HCEC 1CT (cell line): ENCODE results near the gene CDV3.

ENCODE experiments used
- DNase-seq: peaks from one replicate; pipeline ENCODE4 v3.0.0-alpha.2; 2017

CDV3 gene

DNA sequence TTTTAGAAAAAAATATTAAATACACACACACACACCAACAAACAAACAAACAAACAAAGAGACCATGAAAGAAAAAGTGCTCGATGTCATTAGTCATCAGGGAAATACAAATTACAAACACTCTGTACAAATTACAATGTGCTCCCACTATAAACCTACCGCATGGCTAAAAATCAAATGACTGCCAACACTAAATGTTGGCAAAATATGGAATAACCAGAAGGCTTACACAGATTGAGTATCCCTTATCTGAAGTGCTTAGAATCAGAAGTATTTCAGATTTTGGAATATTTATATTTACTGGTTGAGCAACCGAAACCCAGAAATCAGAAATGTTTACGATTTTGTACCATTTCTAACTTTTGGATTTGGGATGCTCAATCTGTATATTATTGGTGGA is 33.4 kb downstream of the CDV3 start:
- no peak for DNase-seq

DNA sequence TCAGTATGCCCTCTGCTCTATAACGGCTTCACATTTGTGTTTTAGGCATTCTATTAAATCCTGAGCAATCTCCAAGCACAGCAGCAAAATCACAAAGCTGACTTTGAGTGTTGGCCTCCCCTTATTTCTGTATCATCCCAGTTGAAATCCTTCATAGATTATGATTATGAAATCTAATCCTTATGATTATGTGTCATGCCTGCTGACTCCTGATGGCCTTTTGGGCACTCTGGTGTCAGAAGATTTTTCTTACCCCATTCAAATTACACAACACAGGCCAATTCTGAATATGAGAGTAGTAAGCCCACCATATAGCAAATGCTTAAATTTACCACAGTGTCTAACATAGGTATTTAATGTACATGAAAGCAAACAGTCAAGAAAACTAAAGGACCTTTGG is 34.3 kb downstream of the CDV3 start:
- DNase-seq, result no peak

DNA sequence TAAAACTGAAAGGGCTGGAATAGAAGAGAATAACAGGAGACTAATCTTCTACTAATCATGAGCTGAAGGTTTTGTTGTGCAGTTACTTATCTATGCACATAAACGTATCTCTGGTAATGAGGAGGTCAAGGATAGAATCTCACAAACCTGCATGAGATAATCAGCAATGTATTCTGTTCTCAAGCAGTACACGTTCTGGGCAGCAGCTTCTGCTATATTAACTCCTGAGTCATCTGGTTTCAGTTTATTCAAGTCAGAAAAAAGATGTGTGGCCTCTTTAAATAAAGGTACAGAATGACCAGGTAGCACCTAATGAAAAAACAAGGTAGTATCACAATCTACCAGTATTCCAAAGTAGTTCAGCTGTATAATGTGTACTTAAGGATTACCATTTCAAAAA is 34.9 kb downstream of the CDV3 start:
- DNase-seq, result no peak

DNA sequence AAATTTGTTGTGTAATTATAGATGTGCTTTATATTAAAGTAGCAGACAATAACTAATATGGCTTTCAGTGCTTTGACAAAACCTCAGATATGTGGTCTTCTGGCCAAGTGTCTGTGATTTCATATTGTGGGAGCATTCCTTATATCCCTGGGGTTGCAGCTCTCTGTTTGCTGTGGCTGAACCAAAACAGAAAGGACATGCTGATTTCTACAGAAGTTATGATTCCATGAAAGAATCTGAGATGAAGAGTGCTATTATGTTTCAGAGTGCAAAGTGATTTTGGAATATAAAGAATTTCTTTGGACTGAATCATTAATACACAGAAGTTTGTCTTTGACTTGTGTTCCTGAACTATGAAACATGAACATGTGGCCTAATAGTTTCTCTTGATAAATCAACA is 36.5 kb downstream of the CDV3 start:
- DNase-seq, result no peak

DNA sequence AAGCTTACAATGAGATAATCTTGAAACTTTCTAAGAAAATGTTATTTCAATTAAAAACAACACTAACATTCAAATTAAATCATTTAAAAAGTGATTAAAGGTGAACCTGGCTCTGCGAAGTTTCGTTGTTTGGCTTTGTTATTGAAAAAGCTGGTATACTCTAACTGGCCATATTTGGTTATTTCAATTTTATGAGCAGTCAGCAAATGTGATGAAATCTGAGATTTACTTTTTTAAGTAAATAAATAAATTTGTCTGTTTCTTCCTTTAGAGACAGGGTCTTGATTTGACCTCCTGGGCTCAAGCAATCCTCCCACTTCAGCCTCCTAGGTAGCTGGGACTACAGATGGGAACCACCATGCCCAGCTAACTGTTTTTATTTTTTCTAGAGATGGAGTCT is 38.0 kb downstream of the CDV3 start:
- DNase-seq, result no peak

DNA sequence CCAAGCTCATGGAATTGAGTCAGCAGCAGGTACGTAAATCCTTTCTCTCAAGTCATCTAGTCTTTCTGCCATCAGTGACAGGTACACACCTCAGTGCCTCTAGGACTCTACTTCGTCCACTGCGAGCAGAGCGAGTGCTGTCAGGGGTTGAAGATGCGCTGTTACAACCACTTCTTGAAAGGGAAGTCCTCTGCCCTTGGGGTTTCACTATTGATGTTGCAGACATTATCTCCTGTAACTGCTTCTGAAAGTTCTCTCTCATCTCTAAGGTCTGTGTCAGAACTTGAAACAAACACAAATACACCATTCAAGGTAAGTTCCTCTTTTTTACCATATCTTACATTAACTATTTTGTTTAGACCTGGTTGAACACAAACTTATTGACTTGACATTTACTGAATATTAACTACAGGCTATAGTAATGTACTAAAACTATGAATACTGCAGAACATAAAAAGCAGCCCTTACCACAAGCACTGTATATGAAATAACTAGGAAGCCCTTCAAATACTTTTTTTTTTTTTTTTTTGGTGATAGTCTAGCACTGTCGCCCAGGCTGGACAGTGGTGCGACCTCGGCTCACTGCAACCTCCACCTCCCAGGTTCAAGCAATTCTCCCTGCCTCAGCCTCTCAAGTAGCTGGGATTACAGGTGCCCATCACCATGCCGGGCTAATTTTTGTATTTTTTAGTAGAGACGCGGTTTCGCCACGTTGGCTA is 46.7 kb downstream of the CDV3 start:
- DNase-seq, result no peak

DNA sequence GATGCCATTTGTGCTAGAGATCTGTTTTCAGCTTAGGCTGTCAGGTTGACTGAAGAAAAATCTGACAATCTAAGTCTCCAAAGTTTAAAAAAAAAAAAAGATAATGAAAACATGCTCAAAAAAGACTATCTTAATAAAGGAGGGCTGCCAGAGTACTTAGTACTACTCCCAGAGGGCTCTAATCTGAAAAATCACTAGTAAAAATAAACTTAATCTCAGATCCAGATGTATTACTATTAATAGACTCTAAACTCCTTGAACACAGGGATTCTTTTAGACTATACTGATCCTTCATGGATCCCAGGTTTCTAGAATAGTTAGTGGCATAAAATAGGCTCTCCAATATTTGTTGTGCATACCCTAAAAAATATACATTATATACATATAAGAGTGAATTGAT is 54.3 kb downstream of the CDV3 start:
- no peak for DNase-seq

DNA sequence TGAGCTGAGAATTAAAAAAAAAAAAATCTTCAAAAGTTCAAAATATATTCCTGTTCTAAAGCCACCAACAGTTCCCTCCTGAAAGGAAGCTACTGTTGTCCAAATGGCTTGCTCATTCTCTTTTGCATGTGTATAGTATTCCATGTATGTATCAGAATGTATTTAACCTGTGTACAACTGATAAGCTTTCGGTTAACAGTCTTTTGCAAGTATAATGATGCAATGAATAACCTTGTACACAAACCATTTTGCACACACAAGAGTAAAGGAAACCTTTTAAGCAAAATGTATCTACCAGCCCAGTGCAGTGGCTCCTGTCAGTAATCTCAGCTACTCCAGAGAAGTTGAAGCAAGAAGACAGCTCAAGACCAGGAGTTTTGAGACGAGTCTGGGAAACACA is 55.7 kb downstream of the CDV3 start:
- no peak for DNase-seq

DNA sequence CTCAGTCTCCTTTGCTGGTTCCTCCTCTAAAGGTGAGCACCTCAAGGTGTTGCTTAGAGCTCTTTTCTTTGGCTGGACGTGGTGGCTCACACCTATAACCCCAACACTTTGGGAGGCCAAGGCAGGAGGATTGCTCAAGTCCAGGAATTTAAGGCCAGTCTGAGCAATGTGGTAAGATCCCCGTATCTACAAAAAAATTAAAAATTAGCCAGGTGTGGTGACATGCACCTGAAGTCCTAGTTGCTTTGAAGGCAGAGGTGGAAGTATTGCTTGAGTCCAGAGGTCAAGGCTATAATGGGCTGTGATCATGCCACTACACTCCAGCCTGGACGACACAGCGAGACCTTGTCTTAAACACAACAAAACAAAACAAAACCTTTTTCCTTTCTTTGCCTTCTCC is 60.0 kb downstream of the CDV3 start:
- DNase-seq, result no peak
